ENCODE data around the gene NAALADL2. TPM values are rescaled to one million over a fixed set of nuclear protein-coding genes. Genes with fewer than 3 reads are reported as not detected.

Gene NAALADL2
- total and polyA plus RNA-seq, 2 of the 4 experiments (the other 2 are of a cell fraction), result 3.8 to 19.2 TPM

DNA sequence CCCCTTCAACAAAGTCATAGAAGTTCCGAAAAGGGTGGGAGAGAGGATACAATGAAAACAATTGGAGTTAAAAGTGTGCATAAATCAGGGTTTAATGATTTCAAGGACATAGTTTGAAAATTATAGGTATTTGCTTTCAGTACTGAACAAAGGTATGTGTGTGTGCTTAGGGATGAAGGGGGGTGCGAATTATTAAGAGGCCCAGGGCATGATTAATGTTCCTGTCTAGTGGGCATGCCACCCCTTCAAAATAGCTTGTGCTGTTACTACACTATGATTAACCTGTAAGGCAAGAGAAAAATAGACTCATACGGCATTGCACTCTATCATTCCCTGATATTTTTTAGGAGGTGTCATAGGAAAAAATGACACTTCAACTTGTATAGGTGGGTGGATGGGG lies 731.6 kb downstream of the NAALADL2 start:
- H2BK5ac ChIP-seq (ENCODE audit: low read depth, low read length, poor library complexity, severe bottlenecking), result no peak overlapping the region
- H3K79me1 ChIP-seq (ENCODE audit: low read depth in 1 of 2, low read length in 2 of 2), result no peaks in the 10 kb centered on the region
- no peaks in the 10 kb centered on the region for H4K20me1 ChIP-seq (ENCODE audit: insufficient read depth, low read length)
- H3K56ac ChIP-seq (ENCODE audit: extremely low read depth, insufficient read depth, low read length), result no peak overlapping the region
- no peak overlapping the region for H2BK20ac ChIP-seq (ENCODE audit: low read depth, low read length)
- no peaks in the 10 kb centered on the region; the same call in 1 of the 2 replicates for H3K9me1 ChIP-seq (ENCODE audit: insufficient read depth, low read length)
- no peak overlapping the region for H4K8ac ChIP-seq (ENCODE audit: low read depth in 2 of 2, low read length in 2 of 2)
- no peak overlapping the region for H3K4me2 ChIP-seq (ENCODE audit: low read depth, low read length)
- no CpG with 5 or more reads among the region's 3 CpGs for WGBS, 2 experiments (ENCODE audit: extremely low coverage in 2 of 2, insufficient read length in 1 of 2)
- H3K18ac ChIP-seq (ENCODE audit: low read depth, low read length), result no peak overlapping the region
- no peak for TF ChIP-seq CHD1 (IDR thresholded peaks at IDR 0.05; ENCODE audit: low read depth, low read length)
- TF ChIP-seq CEBPB (IDR thresholded peaks at IDR 0.05; ENCODE audit: low read depth, low read length), result no peak
- no peak for TF ChIP-seq RFX5 (IDR thresholded peaks at IDR 0.05; ENCODE audit: low read depth, low read length)
- TF ChIP-seq POLR2A (IDR thresholded peaks at IDR 0.05; ENCODE audit: low read depth, low read length), result no peak
- no peak for TF ChIP-seq MXI1 (IDR thresholded peaks at IDR 0.05; ENCODE audit: borderline replicate concordance, low read depth, low read length)
- no peak for TF ChIP-seq RAD21 (IDR thresholded peaks at IDR 0.05; ENCODE audit: low read length)
- no peak for TF ChIP-seq MAZ (IDR thresholded peaks at IDR 0.05; ENCODE audit: borderline replicate concordance, low read depth, low read length)
- no peak for TF ChIP-seq NFE2L2 (IDR thresholded peaks at IDR 0.05; ENCODE audit: low read depth, low read length)
- TF ChIP-seq RCOR1 (IDR thresholded peaks at IDR 0.05; ENCODE audit: insufficient replicate concordance, low read length), result no peak
- TF ChIP-seq BHLHE40 (IDR thresholded peaks at IDR 0.05; ENCODE audit: low read depth, low read length), result no peak
- no peak for TF ChIP-seq FOS (IDR thresholded peaks at IDR 0.05; ENCODE audit: low read depth, low read length)
- TF ChIP-seq, protein P1, sequence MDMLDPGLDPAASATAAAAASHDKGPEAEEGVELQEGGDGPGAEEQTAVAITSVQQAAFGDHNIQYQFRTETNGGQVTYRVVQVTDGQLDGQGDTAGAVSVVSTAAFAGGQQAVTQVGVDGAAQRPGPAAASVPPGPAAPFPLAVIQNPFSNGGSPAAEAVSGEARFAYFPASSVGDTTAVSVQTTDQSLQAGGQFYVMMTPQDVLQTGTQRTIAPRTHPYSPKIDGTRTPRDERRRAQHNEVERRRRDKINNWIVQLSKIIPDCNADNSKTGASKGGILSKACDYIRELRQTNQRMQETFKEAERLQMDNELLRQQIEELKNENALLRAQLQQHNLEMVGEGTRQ (IDR thresholded peaks at IDR 0.05; ENCODE audit: low read depth, low read length), result no peak
- no TSS peak for BruUV-seq (replicated peaks)
- H3K36me3 ChIP-seq (ENCODE audit: control insufficient read depth, insufficient read depth, low read length), result no peaks in the 10 kb centered on the region
- H3K4ac ChIP-seq (ENCODE audit: low read depth, low read length), result no peak overlapping the region
- no peak overlapping the region for H4K91ac ChIP-seq (ENCODE audit: insufficient read depth, low read depth, low read length)
- no peaks in the 10 kb centered on the region for H3K9me3 ChIP-seq (ENCODE audit: control insufficient read depth, insufficient read depth, low read length)
- no peak overlapping the region for H2AK5ac ChIP-seq (ENCODE audit: low read depth, low read length)
- in situ Hi-C loops (cut with MboI; ENCODE audit: low sequenced_read_pairs), result no loop called here
- no peaks in the 10 kb centered on the region for H3K27me3 ChIP-seq (ENCODE audit: control insufficient read depth, insufficient read depth, low read length)
- H3K9ac ChIP-seq (ENCODE audit: low read depth, low read length), result no peak overlapping the region
- ChIA-PET POLR2A (ENCODE audit: unreplicated experiment) (no interaction called here), CTCF (no interaction called here)
- no peak overlapping the region for H2AFZ ChIP-seq (replicated peaks; ENCODE audit: low read length, poor library complexity)
- no peak overlapping the region for H3K14ac ChIP-seq (replicated peaks; ENCODE audit: low read depth, low read length)
- H3K4me3 ChIP-seq (ENCODE audit: insufficient read depth, low read depth, low read length), result no peak overlapping the region
- H2BK15ac ChIP-seq (ENCODE audit: low read depth, low read length), result no peak overlapping the region
- no peaks in the 10 kb centered on the region for H3K4me1 ChIP-seq (ENCODE audit: control insufficient read depth, insufficient read depth, low read length)
- intact Hi-C loops (cut with micrococcal nuclease), result no loop called here
- H2AK9ac ChIP-seq (replicated peaks; ENCODE audit: low read depth, low read length, poor library complexity), result no peak overlapping the region
- dilution Hi-C loops (cut with HindIII; ENCODE audit: low sequenced_read_pairs, unreplicated experiment), result no loop called here
- no peak for DNase-seq
- no peak overlapping the region for H4K5ac ChIP-seq (ENCODE audit: low read depth, low read length)
- H3K27ac ChIP-seq (ENCODE audit: insufficient read depth, low read length), result no peak overlapping the region
- ATAC-seq (ENCODE audit: low read depth), result no peak
- H3K23ac ChIP-seq (ENCODE audit: low read depth, low read length), result no peak overlapping the region
- H2BK120ac ChIP-seq (ENCODE audit: low read depth, low read length), result no peak overlapping the region

Data from IMR-90 (cell line).